ENCODE results near the gene DPEP3.

DPEP3 gene

GRCh38 chr16:67968400-67969253, 11.7 kb downstream of the DPEP3 start, which contains the start of gene SLC12A4:
TSS of gene SLC12A4 (minus strand) at chr16:67968637. CDS start at chr16:67968553, 84 bp downstream.
- peak within 1 kb of the TSS; percentile 99 for H3K4me3 ChIP-seq (ENCODE audit: low read depth, low read length)
- TF ChIP-seq CTCF (IDR thresholded peaks at IDR 0.05; ENCODE audit: low read depth, low read length) = no peak

DNA sequence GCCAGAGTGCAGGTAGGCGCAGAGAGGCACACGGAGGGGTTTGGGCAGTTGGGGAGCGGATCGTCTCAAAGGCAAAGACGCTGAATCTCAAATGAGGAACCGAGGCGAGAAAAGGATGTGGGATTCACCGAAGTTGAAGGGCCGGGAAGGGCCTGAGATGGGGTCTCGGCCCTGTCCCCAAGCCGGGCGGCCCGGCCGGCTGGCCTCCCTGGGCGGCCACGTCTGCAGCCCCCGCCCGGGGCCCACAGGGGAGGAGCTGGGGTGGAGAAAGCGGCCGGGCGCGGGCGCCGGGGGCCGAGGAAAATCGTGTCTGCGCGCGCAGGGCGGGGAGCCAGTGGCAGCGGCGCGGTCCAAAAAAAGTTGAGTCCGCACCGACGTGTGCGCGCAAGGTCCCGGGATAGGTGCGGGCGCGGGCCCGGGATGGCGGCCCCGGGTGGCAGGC, 12.3 kb downstream of the DPEP3 start:
- peak overlapping the region; percentile 99 for H3K4me3 ChIP-seq (ENCODE audit: low read depth, low read length)
- no peak for TF ChIP-seq CTCF (IDR thresholded peaks at IDR 0.05; ENCODE audit: low read depth, low read length)

DNA sequence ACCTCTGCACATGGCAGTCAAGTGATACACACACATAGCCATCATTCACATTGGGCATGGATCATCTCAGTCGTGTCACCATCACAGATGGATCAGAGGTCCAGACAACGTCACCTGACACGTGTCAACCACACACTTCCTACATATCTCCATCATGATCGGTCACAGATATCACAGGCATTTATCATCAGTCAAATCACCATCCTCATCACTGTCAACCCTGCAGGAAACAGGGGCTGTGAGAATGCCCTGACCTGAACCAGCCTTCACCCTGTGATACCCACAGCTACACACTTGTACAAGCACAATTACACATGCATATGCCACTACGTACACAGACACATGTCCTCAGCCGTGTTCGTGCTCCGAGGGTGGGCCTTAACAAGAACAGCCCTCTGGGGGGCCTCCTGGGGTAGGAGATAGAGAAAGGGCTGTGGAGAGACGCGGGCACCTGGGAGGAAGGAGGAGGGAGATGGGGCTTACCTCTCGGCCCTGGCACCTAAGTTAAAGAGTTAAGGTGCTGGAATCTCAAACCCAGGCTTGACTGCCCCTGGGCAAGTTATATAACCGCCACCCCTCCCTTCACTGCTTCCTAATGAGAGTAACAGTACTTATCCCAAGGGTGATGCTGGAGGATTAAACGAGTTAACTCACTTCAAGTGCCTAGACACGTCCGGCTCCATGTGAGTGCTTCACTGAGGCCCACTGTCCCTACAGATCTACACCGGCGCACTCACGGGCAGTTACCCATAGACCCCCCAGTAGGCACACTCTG, 12.9 kb downstream of the DPEP3 start:
- no peak for TF ChIP-seq CTCF (IDR thresholded peaks at IDR 0.05; ENCODE audit: low read depth, low read length)
- peak overlapping the region; percentile 99 for H3K4me3 ChIP-seq (ENCODE audit: low read depth, low read length)

- H3K4me3 ChIP-seq (ENCODE audit: low read depth, low read length) = peak overlapping the region; percentile 99
- TF ChIP-seq CTCF (IDR thresholded peaks at IDR 0.05; ENCODE audit: low read depth, low read length) = no peak
Measured at GRCh38 chr16:67966549-67967182, 13.6 kb downstream of the DPEP3 start.

DNA sequence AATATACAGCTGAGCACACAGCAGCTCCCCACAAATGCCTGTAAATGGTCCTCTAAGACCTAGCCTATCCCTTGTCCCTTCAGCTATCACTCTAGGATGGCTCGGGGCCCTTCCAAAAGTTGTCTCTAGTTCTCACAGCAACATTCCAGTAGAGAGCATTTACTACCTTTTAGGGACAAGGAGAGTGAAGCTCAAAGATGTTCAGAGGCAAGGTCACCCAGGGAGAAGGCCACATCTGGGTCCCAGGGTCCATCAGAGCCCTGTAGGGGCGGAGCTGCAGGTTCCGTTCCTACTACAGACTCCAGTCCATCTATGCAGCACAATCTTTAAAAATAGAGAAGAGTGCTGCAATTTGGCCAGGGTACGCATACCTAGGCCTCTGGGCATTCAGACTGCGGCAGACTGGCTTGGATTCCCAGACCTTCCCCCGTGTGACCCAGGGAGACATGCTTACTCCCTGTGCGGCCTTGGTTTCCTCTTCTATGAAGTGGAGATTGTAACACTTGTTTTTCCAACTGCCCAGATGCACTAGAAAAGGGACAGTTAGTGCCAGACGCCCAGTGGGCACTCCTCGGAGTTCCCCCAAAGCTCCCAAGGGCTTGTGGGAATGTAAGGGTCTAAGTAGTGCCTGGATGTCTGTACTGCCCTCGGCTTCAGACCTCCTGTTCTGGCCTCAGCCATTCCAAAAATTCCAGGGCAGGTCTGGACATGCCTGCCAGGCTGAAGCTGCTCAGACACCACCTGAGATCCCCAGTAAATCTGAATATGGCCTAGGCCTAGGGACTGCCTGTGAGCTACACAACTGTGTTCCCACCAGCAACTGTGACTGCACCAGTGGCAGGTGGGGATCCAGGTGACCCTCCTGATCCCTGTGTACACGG, 14.4 kb downstream of the DPEP3 start:
- H3K4me3 ChIP-seq (ENCODE audit: low read depth, low read length) = peak overlapping the region; percentile 99
- no peak for TF ChIP-seq CTCF (IDR thresholded peaks at IDR 0.05; ENCODE audit: low read depth, low read length)

DNA sequence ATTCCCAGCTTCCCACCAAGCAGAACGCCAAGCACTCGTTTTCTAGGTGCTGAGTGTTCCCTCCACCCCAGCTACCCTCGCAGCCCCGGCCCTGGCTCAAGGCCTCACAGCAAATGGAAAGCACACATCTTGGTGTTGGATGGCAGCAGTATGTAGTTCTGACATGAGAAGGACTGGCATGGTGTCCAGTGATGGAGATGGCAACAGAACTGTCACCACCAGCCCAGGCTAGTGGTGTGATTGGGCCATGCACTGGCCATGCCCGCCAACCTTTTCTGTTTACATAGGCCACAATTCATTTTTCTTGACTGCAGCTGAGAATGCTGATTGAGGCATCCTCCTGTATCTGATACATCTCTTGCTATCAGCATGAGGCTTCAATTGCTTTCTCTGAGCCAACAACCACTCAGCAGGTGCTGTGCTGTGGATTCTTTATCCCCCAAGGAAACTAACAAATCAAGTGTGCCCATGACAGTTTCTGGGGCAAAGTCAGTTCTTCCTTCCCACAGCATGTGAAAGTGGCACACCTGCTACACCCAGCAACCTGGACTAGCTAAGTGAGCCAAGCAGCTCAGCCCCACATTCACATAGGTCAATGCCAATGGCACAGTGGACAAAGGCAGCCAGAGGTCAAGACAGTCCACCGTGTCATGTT, 15.7 kb downstream of the DPEP3 start:
- TF ChIP-seq CTCF (IDR thresholded peaks at IDR 0.05; ENCODE audit: low read depth, low read length) = no peak
- H3K4me3 ChIP-seq (ENCODE audit: low read depth, low read length) = no peak overlapping the region
